ENCODE results near the gene RAMACL.
"Not testable (repeated sequence)": the region's sequence is repeated elsewhere in the genome, so short reads cannot be mapped to it uniquely, and the experiment has no call there.

RAMACL gene

DNA sequence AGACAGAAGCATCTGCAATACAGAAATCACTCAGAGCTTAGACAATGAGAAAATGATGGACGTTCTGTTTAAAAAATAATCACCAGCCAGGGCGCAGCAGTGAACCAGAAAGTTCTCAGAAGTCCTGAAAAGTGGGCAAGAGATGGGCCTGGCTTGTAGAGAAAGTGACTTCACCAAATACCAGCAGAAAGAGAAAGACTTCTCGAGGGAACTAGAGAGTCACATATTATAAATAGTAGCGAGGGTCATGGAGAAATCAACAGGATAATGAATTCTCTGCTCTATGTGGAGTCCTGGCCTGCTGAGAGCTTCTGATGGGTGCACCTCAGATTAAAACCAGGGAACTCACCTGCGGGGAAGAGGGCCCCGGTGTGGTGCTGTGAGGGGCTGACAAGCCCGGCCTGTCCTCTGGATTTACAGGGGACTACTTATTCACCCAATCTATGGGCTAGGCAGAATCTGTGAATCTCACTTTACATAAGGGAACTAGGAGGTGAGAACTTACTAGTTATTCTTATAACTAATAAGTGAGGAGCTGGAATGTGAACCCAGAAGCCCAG lies 5.6 kb upstream of the RAMACL start:
- Histone ChIP-seq H3K9me3 (ENCODE audit: control insufficient read depth, low read depth, low read length) (no peaks in the 10 kb centered on the region), H3K9ac (ENCODE audit: low read length) (no peak overlapping the region), H3K4me3 (ENCODE audit: low read length) (no peak overlapping the region), H3K36me3 (ENCODE audit: control insufficient read depth, low read depth, low read length) (no peaks in the 10 kb centered on the region), H3K4me1 (ENCODE audit: control insufficient read depth, low read depth, low read length) (peaks cover 12% of the 10 kb centered on the region), H3K27me3 (ENCODE audit: control insufficient read depth, insufficient read depth, low read length) (no peaks in the 10 kb centered on the region), H3K27ac (ENCODE audit: low read length) (no peak overlapping the region)

DNA sequence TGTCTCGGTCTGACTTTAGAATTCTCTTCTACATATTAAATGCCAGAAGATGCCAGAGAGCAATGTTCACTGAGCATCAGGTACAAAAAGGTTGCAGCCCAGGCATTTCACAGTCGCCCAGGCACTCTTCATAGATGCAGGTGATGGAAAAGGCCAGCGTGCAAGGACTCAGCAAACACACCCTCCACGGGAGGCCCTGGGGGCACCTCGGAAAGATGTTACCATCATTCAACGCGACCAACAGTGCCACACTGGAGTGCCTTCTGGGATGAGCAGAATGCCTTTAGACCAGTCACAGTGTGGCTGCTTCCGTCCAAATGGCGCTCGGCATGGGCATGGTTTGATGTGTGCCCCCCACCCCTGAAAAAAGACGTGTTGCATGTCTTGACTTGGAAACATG lies 4.5 kb upstream of the RAMACL start:
- Histone ChIP-seq H3K9me3 (ENCODE audit: control insufficient read depth, low read depth, low read length) (no peaks in the 10 kb centered on the region), H3K27ac (ENCODE audit: low read length) (no peak overlapping the region), H3K4me3 (ENCODE audit: low read length) (no peak overlapping the region), H3K27me3 (ENCODE audit: control insufficient read depth, insufficient read depth, low read length) (no peaks in the 10 kb centered on the region), H3K9ac (ENCODE audit: low read length) (no peak overlapping the region), H3K4me1 (ENCODE audit: control insufficient read depth, low read depth, low read length) (peaks cover 14% of the 10 kb centered on the region), H3K36me3 (ENCODE audit: control insufficient read depth, low read depth, low read length) (no peaks in the 10 kb centered on the region)

DNA sequence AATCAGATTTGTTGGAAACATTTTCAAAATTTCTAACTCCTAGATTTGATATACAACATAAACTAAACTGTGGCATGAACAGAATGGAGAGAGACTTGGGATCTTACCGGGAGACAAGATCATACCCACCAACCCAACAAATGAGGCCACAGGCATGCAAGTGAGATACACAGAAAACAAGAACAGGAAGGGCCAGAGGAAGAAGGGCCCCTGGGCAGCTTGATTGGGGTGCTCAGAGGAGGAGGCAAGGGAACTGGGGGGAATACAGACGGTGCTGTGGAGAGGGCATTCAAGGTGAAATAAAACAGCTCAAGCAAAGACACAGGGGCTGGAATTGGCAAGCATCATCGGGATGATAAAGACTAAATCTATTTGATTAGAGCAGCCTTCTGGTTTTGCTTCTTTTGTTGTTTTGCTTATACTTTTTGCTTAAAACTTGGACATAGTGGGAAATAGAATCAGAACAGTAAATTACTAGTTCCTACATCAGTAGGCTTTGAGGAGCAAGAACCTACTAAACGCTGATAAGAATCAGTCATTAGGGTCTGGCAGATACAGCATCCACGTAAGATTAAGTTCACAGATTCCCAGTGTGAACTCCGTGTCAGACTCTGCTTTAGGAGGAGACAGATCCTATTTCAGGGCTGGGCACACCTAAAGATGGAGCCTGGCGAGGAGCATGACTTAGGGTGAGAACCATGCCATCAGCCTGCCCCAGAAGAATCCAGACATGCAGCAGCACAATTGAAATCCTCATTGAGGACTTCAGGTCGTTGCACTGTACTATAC lies 3.5 kb upstream of the RAMACL start:
- no peaks in the 10 kb centered on the region for H3K27me3 ChIP-seq (ENCODE audit: control insufficient read depth, insufficient read depth, low read length)
- no peaks in the 10 kb centered on the region for H3K36me3 ChIP-seq (ENCODE audit: control insufficient read depth, low read depth, low read length)
- H3K9me3 ChIP-seq (ENCODE audit: control insufficient read depth, low read depth, low read length): no peaks in the 10 kb centered on the region
- peaks cover 14% of the 10 kb centered on the region for H3K4me1 ChIP-seq (ENCODE audit: control insufficient read depth, low read depth, low read length)
- H3K27ac ChIP-seq (ENCODE audit: low read length): no peak overlapping the region
- H3K4me3 ChIP-seq (ENCODE audit: low read length): no peak overlapping the region
- H3K9ac ChIP-seq (ENCODE audit: low read length): no peak overlapping the region

DNA sequence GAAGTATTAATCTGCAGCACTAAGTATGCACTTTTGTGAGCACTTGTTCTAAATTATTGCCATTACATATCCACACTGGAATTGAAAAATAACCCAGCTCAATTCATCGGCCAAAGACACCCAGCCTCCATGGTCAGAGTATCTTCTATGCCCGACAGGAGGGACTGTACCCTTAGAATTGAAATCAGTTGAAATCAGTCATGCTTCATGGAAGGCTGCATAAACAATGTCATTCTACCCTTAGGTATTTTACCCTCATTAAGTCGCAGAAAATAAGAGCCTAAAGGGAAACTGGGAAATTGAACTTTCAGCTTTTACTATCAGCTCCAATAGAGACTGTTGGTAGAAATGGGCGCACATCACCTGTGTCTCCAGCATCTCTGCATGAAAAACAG lies 2.9 kb upstream of the RAMACL start:
- Histone ChIP-seq H3K4me1 (ENCODE audit: control insufficient read depth, low read depth, low read length) (peaks cover 14% of the 10 kb centered on the region), H3K27me3 (ENCODE audit: control insufficient read depth, insufficient read depth, low read length) (no peaks in the 10 kb centered on the region), H3K36me3 (ENCODE audit: control insufficient read depth, low read depth, low read length) (no peaks in the 10 kb centered on the region), H3K9me3 (ENCODE audit: control insufficient read depth, low read depth, low read length) (no peaks in the 10 kb centered on the region), H3K27ac (ENCODE audit: low read length) (no peak overlapping the region), H3K9ac (ENCODE audit: low read length) (no peak overlapping the region), H3K4me3 (ENCODE audit: low read length) (no peak overlapping the region)

DNA sequence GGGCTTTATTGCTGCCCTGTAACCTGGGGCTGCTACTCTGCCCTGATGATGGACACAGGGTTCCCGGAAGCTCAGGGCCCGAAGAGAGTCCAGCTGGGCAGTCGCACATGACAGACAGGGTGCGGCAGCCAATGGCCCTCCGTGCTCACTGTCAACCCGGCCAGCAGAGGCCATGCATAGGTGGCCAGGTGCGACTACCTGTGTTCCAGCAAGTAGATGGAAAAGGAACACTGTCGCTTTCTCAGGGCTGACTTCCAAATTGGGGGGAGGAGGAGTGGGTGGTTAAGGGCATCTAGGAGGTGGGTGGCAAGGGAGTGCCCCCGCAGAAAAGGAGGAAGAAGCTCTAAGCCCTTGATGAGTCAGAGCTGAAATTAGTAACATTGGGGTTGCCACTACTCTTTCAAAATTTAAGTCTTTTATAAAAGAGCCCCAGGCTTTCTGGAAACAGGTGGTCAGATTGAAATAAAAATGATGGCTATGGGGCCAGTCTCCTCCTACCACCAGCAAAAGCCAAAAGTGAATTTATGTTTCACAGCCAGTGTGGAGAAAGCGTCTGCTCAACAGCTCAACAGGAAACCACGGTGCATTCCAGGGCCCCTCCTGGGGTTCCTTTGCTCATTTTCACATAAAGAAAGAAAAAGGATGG lies 2.3 kb upstream of the RAMACL start:
- Histone ChIP-seq H3K36me3 (ENCODE audit: control insufficient read depth, low read depth, low read length) (no peaks in the 10 kb centered on the region), H3K9me3 (ENCODE audit: control insufficient read depth, low read depth, low read length) (no peaks in the 10 kb centered on the region), H3K27ac (ENCODE audit: low read length) (no peak overlapping the region), H3K9ac (ENCODE audit: low read length) (no peak overlapping the region), H3K4me3 (ENCODE audit: low read length) (no peak overlapping the region), H3K4me1 (ENCODE audit: control insufficient read depth, low read depth, low read length) (peaks cover 14% of the 10 kb centered on the region), H3K27me3 (ENCODE audit: control insufficient read depth, insufficient read depth, low read length) (no peaks in the 10 kb centered on the region)

DNA sequence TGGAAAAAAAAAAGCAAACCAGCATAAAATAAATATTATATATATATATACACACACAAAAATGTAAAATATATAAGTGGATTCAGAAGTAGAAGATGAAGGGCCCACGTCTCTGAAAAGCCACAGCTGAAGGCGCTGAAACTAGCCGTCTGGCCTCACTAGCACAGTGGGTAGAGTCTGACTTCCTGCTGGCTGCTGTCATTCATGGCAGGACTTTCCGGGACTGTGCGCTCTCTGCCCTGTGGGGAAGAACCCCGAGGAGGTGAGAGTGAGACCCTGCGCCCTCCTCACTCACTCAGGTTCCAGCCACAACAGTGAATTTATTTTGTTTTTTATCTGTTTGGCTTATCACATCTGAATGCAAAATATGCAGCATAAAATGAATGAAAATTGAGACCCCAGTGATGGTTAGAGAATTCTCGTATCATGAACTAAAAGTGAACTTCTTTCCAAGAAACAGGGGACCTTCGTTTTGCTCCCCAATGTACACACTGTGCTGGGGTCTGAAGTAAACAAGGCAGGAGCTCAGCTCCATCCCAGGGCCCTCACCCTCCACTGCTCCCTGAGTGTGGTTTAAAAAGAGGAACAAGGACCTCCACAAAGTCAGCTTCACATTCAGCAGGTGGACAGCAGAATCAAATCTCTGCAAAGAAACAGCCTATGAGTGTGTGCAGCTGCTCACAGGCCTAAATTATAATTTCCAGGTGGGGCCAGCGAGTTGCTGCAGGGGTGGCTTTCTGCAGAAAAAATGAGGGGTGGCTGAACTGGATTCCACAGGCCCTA lies 1.3 kb upstream of the RAMACL start:
- H3K27me3 ChIP-seq (ENCODE audit: control insufficient read depth, insufficient read depth, low read length): no peaks in the 10 kb centered on the region
- H3K4me1 ChIP-seq (ENCODE audit: control insufficient read depth, low read depth, low read length): peaks cover 14% of the 10 kb centered on the region
- H3K36me3 ChIP-seq (ENCODE audit: control insufficient read depth, low read depth, low read length): no peaks in the 10 kb centered on the region
- no peak overlapping the region for H3K9ac ChIP-seq (ENCODE audit: low read length)
- H3K27ac ChIP-seq (ENCODE audit: low read length): no peak overlapping the region
- no peaks in the 10 kb centered on the region for H3K9me3 ChIP-seq (ENCODE audit: control insufficient read depth, low read depth, low read length)
- no peak overlapping the region for H3K4me3 ChIP-seq (ENCODE audit: low read length)

DNA sequence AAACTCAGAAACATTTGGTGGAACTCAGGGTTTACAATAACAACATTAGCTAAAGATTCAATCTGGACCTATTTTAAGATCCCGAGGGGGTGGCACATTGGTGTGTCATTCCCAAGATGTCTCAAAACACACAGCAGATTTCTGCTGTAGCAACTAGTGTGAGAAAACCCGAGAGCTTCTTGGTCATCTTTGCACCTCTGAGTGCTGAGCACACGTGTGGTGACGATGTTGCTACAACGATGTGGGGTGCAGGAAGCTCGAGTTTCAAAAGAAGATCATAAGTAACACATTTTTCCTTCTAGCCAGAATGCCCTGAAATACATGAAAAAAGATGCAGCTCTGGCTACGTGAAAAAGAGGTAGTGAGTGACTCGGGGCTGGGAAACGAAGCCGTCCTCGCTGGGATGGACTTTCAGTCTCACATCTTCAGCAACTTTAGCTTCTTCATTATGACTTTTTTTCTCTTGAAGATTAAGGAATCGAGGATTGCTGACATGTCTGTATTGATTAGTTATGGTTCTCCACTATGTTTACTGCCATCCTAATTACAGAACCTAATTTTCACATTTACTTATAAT lies 1.5 kb downstream of the RAMACL start:
- Histone ChIP-seq H3K27ac (ENCODE audit: low read length) (no peak overlapping the region), H3K4me1 (ENCODE audit: control insufficient read depth, low read depth, low read length) (peaks cover 14% of the 10 kb centered on the region), H3K4me3 (ENCODE audit: low read length) (no peak overlapping the region), H3K9ac (ENCODE audit: low read length) (no peak overlapping the region), H3K27me3 (ENCODE audit: control insufficient read depth, insufficient read depth, low read length) (no peaks in the 10 kb centered on the region), H3K36me3 (ENCODE audit: control insufficient read depth, low read depth, low read length) (no peaks in the 10 kb centered on the region), H3K9me3 (ENCODE audit: control insufficient read depth, low read depth, low read length) (no peaks in the 10 kb centered on the region)

DNA sequence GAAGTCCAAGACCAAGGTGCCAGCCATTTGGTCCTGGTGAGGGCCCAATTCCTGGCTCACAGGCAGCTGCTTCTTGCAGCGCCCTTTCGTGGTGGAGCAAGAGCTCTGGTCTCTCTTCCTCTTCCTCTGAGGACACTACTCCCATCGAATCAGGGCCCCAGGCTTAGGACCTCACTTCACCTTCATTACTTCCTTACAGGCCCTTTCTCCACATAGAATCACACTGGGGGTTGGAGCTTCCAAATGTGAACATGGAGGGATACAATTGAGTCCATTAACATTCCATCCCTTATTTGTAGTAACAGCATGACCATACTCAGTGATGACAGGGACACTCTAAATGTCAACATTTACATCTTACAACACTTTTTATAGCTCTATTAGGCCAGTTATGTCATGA lies 2.3 kb downstream of the RAMACL start:
- H3K4me1 ChIP-seq (ENCODE audit: control insufficient read depth, low read depth, low read length): peaks cover 14% of the 10 kb centered on the region
- no peak overlapping the region for H3K4me3 ChIP-seq (ENCODE audit: low read length)
- no peaks in the 10 kb centered on the region for H3K27me3 ChIP-seq (ENCODE audit: control insufficient read depth, insufficient read depth, low read length)
- no peaks in the 10 kb centered on the region for H3K36me3 ChIP-seq (ENCODE audit: control insufficient read depth, low read depth, low read length)
- no peak overlapping the region for H3K9ac ChIP-seq (ENCODE audit: low read length)
- no peak overlapping the region for H3K27ac ChIP-seq (ENCODE audit: low read length)
- H3K9me3 ChIP-seq (ENCODE audit: control insufficient read depth, low read depth, low read length): no peaks in the 10 kb centered on the region

DNA sequence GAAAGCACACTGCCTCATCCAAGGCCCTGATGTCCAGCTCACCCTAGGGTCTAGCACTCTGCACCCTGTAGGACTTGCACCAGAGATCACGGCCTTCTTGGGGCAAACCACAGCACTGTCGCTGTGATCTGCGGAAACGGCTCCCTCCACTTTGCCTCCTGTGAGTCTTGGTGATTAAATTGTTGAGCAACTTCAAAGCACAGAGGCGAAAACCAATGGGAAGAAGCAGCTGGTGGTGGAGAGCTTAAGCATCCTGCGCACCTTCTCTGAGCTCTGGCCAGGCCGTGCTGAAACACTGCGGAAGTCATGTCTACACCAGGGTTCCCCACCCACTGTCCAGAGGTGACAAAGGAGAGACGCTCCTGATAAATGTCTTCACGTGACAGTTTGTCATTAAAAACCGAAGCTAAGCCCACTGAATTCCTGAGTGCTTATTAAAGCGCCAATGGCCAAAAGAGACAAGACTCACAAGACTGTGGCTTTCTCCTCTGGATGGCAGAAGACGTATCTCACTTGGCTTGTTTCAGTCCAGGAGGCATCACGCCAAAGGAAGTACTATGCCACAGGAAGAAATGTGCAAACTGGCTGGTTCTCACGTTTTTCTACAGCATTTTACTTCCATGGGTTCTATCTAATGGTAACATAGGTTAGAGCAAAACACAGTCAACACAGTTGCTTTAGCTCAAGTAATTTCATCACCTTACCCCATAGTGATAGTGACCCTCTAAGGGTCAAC lies 3.1 kb downstream of the RAMACL start:
- Histone ChIP-seq H3K4me1 (ENCODE audit: control insufficient read depth, low read depth, low read length) (peaks cover 6% of the 10 kb centered on the region), H3K27ac (ENCODE audit: low read length) (no peak overlapping the region), H3K36me3 (ENCODE audit: control insufficient read depth, low read depth, low read length) (no peaks in the 10 kb centered on the region), H3K27me3 (ENCODE audit: control insufficient read depth, insufficient read depth, low read length) (no peaks in the 10 kb centered on the region), H3K9ac (ENCODE audit: low read length) (no peak overlapping the region), H3K4me3 (ENCODE audit: low read length) (no peak overlapping the region), H3K9me3 (ENCODE audit: control insufficient read depth, low read depth, low read length) (no peaks in the 10 kb centered on the region)

DNA sequence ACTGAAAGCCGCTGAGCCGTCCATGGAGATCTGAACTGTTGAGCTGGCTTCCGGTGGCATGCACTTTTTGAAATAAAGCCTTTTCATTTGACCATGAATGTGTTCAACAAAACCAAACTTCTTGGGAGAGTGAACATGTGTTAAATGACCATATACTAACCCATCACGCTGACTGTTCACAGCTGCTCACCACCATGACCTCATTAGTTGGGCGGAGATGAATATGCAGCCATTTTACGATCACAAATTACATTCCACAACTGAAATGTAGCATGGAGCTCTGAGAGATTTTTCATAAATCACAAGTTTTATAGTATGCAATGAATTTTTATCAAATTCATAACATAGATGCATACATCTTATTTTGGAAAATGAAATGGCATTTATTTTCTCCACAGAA lies 4.2 kb downstream of the RAMACL start:
- Histone ChIP-seq H3K4me3 (ENCODE audit: low read length) (no peak overlapping the region), H3K4me1 (ENCODE audit: control insufficient read depth, low read depth, low read length) (peaks cover 5% of the 10 kb centered on the region), H3K9me3 (ENCODE audit: control insufficient read depth, low read depth, low read length) (no peaks in the 10 kb centered on the region), H3K9ac (ENCODE audit: low read length) (no peak overlapping the region), H3K36me3 (ENCODE audit: control insufficient read depth, low read depth, low read length) (no peaks in the 10 kb centered on the region), H3K27ac (ENCODE audit: low read length) (no peak overlapping the region), H3K27me3 (ENCODE audit: control insufficient read depth, insufficient read depth, low read length) (no peaks in the 10 kb centered on the region)

DNA sequence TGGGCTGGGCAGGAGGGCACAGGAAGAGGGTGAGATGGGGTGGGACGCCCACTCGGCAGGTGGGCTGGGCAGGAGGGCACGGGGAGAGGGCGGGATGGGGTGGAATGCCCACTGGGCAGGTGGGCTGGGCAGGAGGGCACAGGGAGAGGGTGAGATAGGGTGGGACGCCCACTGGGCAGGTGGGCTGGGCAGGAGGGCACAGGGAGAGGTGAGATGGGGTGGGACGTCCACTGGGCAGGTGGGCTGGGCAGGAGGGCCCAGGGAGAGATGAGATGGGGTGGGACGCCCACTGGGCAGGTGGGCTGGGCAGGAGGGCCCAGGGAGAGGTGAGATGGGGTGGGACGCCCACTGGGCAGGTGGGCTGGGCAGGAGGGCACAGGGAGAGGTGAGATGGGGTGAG lies 4.7 kb downstream of the RAMACL start:
- H3K36me3 ChIP-seq (ENCODE audit: control insufficient read depth, low read depth, low read length); H3K4me1 ChIP-seq (ENCODE audit: control insufficient read depth, low read depth, low read length); H3K27me3 ChIP-seq (ENCODE audit: control insufficient read depth, insufficient read depth, low read length); H3K9me3 ChIP-seq (ENCODE audit: control insufficient read depth, low read depth, low read length); H3K27ac ChIP-seq (ENCODE audit: low read length); H3K9ac ChIP-seq (ENCODE audit: low read length); H3K4me3 ChIP-seq (ENCODE audit: low read length): not testable (repeated sequence)
